ENCODE data around the gene FNBP1. TPM values are rescaled to one million over a fixed set of nuclear protein-coding genes. Genes with fewer than 3 reads are reported as not detected.

The FNBP1 gene
- total and polyA plus RNA-seq, 4 donors: 16.0 to 94.3 (median 29.5) TPM

GRCh38 chr9:129880654-129881546, 162.1 kb downstream of the FNBP1 start:
- ATAC-seq (ENCODE audit: insufficient read depth, low FRiP score): no peak
- Histone ChIP-seq H3K27me3 (ENCODE audit: control insufficient read depth in 3 of 3, insufficient read depth in 3 of 3, low read length in 2 of 3) (no peaks in the 10 kb centered on the region), H3K27ac (ENCODE audit: low read depth in 1 of 2, low read length in 1 of 2) (no peak overlapping the region), H3K4me1 (ENCODE audit: control insufficient read depth in 5 of 5, insufficient read depth in 5 of 5, low read length in 5 of 5) (peaks cover 2 to 31% (median 5%) of the 10 kb centered on the region in 5 donors), H3K9ac (ENCODE audit: insufficient read depth in 1 of 2, low read length in 2 of 2) (no peak overlapping the region), H3K9me3 (ENCODE audit: control insufficient read depth in 4 of 4, insufficient read depth in 3 of 4, low read length in 3 of 4) (no peaks in the 10 kb centered on the region), H3K4me3 (no peak overlapping the region), H3K36me3 (ENCODE audit: control insufficient read depth in 4 of 4, insufficient read depth in 4 of 4, low read length in 4 of 4) (peaks cover 6 to 31% (median 7%) of the 10 kb centered on the region in 4 donors)
- 85 to 86% methylated on average over 28 of the region's 28 CpGs for WGBS, 2 donors
- DNase-seq: peak; percentile 79 to 86 (median 81)
- no peak for TF ChIP-seq CTCF (IDR thresholded peaks at IDR 0.05; ENCODE audit: control extremely low read depth, extremely low read depth)

- Histone ChIP-seq H3K27me3 (ENCODE audit: control insufficient read depth in 3 of 3, insufficient read depth in 3 of 3, low read length in 2 of 3) (no peaks in the 10 kb centered on the region), H3K27ac (ENCODE audit: low read depth in 1 of 2, low read length in 1 of 2) (no peak overlapping the region), H3K36me3 (ENCODE audit: control insufficient read depth in 4 of 4, insufficient read depth in 4 of 4, low read length in 4 of 4) (peaks cover 6 to 38% (median 13%) of the 10 kb centered on the region in 4 donors), H3K9ac (ENCODE audit: insufficient read depth in 1 of 2, low read length in 2 of 2) (no peak overlapping the region), H3K4me1 (ENCODE audit: control insufficient read depth in 5 of 5, insufficient read depth in 5 of 5, low read length in 5 of 5) (peaks cover 2 to 26% (median 4%) of the 10 kb centered on the region in 5 donors), H3K4me3 (no peak overlapping the region), H3K9me3 (ENCODE audit: control insufficient read depth in 4 of 4, insufficient read depth in 3 of 4, low read length in 3 of 4) (no peaks in the 10 kb centered on the region)
- ATAC-seq (ENCODE audit: insufficient read depth, low FRiP score) (no peak), DNase-seq (no peak)
- no peak for TF ChIP-seq CTCF (IDR thresholded peaks at IDR 0.05; ENCODE audit: control extremely low read depth, extremely low read depth)
- 94 to 95% methylated on average over 31 of the region's 31 CpGs for WGBS, 2 donors
These were observed 162.9 kb downstream of the FNBP1 start for GRCh38 chr9:129879991-129880653.

GRCh38 chr9:129879103-129879699, 163.8 kb downstream of the FNBP1 start:
- DNase-seq: peak in 1 of 3 donors; percentile 36
- Histone ChIP-seq H3K4me1 (ENCODE audit: control insufficient read depth in 5 of 5, insufficient read depth in 5 of 5, low read length in 5 of 5) (peaks cover 0 to 18% (median 4%) of the 10 kb centered on the region in 5 donors), H3K4me3 (no peak overlapping the region), H3K9me3 (ENCODE audit: control insufficient read depth in 4 of 4, insufficient read depth in 3 of 4, low read length in 3 of 4) (no peaks in the 10 kb centered on the region), H3K9ac (ENCODE audit: insufficient read depth in 1 of 2, low read length in 2 of 2) (no peak overlapping the region), H3K27me3 (ENCODE audit: control insufficient read depth in 3 of 3, insufficient read depth in 3 of 3, low read length in 2 of 3) (no peaks in the 10 kb centered on the region), H3K36me3 (ENCODE audit: control insufficient read depth in 4 of 4, insufficient read depth in 4 of 4, low read length in 4 of 4) (peaks cover 6 to 48% (median 20%) of the 10 kb centered on the region in 4 donors), H3K27ac (ENCODE audit: low read depth in 1 of 2, low read length in 1 of 2) (no peak overlapping the region)
- WGBS, 2 donors: 66 to 83% methylated on average over 17 of the region's 17 CpGs
- no peak for ATAC-seq (ENCODE audit: insufficient read depth, low FRiP score)
- no peak for TF ChIP-seq CTCF (IDR thresholded peaks at IDR 0.05; ENCODE audit: control extremely low read depth, extremely low read depth)
